Kidney epithelial cell (primary cell): Measurements from ENCODE around the gene GSTM1. TPM values are rescaled to one million over a fixed set of nuclear protein-coding genes. Genes with fewer than 3 reads are reported as not detected.

Experiments
- DNase-seq: peaks from one replicate; pipeline ENCODE4 v3.0.0-alpha.2; 2010; ENCODE audit warnings: low read depth
- H3K27me3 ChIP-seq: 2 replicates; pipeline ENCODE4 v1.6.0; 2011; ENCODE audit warnings: low read length; ENCODE audit not compliant: control insufficient read depth, insufficient read depth
- H3K36me3 ChIP-seq: 2 replicates; pipeline ENCODE4 v1.5.1; 2011; ENCODE audit warnings: low read length; ENCODE audit not compliant: control insufficient read depth, insufficient read depth
- H3K4me3 ChIP-seq: 2 replicates; pipeline ENCODE4 v1.5.1; 2011; ENCODE audit warnings: low read depth, mild to moderate bottlenecking, control low read depth, low read length
- total RNA-seq: library from RNA; depleted of rRNA; stranded (reverse); fragments of >200 nt; gene quantifications from 2 replicates; pipeline ENCODE4 v1.2.3, GENCODE V29; 2015
- TF ChIP-seq, protein P1 (sequence below): IDR thresholded peaks from 2 replicates; pipeline ENCODE4 v1.5.1; 2011; ENCODE audit warnings: mild to moderate bottlenecking, moderate library complexity, low read length, control low read depth, inconsistent platforms; ENCODE audit not compliant: insufficient read depth, poor library complexity, severe bottlenecking

GSTM1 gene
- total RNA-seq, 1 donor from 2014 or later: 16.3 TPM

DNA sequence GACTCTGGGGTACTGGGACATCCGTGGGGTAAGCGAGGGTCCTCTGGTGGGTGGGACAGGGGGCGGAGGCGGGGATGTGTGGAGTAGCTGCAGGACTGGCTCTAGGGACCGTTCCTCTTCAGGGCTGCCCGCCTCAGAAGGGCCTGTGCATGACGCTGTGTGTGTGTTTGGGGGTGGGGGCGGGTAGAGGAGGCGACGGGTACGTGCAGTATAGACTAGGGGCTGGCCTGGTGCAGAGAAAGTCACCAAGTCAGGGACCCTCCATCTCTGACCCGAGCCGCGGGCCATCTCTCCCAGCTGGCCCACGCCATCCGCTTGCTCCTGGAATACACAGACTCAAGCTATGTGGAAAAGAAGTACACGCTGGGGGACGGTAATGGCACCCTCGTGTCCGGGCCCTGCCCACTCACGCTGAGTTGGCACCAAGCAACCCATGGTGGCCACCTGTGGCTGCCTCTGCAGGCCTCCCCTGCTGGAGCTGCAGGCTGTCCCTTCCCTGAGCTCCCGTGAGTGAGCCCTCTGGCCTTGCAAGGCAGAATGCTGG, 24.8 kb downstream of the GSTM1 start:
- TF ChIP-seq, protein P1, sequence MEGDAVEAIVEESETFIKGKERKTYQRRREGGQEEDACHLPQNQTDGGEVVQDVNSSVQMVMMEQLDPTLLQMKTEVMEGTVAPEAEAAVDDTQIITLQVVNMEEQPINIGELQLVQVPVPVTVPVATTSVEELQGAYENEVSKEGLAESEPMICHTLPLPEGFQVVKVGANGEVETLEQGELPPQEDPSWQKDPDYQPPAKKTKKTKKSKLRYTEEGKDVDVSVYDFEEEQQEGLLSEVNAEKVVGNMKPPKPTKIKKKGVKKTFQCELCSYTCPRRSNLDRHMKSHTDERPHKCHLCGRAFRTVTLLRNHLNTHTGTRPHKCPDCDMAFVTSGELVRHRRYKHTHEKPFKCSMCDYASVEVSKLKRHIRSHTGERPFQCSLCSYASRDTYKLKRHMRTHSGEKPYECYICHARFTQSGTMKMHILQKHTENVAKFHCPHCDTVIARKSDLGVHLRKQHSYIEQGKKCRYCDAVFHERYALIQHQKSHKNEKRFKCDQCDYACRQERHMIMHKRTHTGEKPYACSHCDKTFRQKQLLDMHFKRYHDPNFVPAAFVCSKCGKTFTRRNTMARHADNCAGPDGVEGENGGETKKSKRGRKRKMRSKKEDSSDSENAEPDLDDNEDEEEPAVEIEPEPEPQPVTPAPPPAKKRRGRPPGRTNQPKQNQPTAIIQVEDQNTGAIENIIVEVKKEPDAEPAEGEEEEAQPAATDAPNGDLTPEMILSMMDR: no peak
- Histone ChIP-seq H3K27me3 (peaks cover 3% of the 10 kb centered on the region), H3K4me3 (no peak overlapping the region), H3K36me3 (no peaks in the 10 kb centered on the region)
- no peak for DNase-seq

DNA sequence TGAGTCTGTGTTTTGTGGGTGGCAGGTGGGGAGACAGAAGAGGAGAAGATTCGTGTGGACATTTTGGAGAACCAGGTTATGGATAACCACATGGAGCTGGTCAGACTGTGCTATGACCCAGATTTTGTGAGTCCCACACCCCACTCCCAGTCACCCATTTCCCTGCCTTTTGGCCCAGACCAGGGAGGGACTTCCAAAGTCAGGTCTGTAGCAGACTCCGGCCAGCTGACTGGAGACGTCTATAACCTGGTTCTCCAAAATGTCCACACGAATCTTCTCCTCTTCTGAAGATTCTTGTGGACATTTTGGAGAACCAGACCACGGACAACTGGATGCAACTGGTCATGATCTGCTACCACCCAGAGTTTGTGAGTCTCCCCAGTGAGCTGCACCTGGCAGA, 26.0 kb downstream of the GSTM1 start:
- Histone ChIP-seq H3K36me3 (no peaks in the 10 kb centered on the region), H3K4me3 (no peak overlapping the region), H3K27me3 (peaks cover 3% of the 10 kb centered on the region)
- TF ChIP-seq, protein P1: no peak
- DNase-seq: no peak

DNA sequence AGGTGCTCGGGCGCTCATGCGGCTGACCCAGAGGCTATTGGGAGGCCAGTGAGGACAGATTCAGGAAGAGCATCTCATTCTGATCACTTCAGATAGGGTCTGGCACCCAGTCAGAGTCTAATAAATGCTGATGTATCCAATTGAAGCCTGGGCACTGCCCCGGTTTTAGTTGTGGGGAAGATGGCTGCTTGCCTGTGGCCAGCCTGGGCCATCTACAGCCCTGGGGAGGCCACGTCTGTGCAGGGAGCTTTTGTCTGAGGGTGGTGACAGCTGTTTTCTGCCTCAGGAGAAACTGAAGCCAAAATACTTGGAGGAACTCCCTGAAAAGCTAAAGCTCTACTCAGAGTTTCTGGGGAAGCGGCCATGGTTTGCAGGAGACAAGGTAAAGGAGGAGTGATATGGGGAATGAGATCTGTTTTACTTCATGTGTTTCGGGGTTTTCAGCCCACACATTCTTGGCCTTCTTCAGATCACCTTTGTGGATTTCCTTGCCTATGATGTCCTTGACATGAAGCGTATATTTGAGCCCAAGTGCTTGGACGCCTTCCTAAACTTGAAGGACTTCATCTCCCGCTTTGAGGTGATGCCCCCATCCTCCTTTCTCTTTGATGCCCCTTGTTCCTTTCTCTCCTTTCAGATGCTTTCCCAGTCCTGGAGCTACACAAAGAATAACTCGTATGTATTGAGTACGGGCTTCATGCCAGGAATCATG, 27.2 kb downstream of the GSTM1 start:
- TF ChIP-seq, protein P1: no peak

DNA sequence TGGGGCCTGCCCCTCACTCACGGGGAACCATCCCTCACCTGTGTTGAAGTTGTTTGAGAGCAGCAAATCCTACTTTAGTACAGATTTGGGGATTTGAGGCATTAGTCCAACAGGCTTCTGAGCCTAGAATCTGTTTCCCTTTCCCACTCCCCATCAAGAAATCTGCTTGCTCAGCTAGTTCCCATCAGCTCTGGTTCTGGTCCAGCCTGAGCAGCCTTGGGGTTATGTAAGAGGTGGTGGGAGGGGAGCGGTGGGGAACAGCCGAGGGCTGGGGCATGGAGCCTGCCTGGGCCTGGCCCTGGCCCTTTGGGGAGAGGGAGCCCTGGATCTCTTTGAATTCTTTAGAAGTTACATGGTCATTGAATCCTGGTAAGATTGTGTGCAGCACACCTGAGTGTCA, 28.5 kb downstream of the GSTM1 start:
- Histone ChIP-seq H3K27me3 (peaks cover 3% of the 10 kb centered on the region), H3K36me3 (no peaks in the 10 kb centered on the region), H3K4me3 (no peak overlapping the region)
- DNase-seq: no peak
- TF ChIP-seq, protein P1: no peak

More for the DNA sequence above, 27.2 kb downstream of the GSTM1 start:
- Histone ChIP-seq H3K27me3 (peaks cover 3% of the 10 kb centered on the region), H3K4me3 (no peak overlapping the region), H3K36me3 (no peaks in the 10 kb centered on the region)
- DNase-seq: no peak

DNA sequence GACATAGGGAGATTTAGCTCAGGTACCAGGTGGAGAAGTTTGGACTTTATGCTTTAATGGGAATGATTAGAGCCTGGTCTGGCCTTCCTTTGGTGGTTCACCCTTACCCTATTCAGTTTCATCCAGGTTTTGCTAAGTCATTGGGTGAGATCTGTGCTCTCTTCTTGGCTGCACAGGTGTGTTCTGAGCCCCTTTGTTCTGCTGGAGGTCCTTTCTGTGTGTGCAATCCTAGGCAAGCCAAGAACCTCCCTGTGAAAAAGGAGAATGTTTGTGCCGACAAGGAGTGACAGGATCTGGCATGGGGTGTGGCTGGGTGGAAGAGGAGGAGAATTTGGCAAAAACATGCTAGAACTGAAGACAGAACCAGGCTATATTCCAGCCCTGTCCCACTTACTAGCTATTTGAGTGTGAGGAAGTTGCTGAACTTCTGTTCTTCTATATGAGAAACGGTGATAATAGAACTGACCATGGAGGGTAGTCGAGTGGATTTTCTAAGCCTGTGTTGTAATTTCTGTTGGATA, 29.0 kb downstream of the GSTM1 start:
- TF ChIP-seq, protein P1: no peak
- no peak for DNase-seq
- Histone ChIP-seq H3K36me3 (no peaks in the 10 kb centered on the region), H3K4me3 (no peak overlapping the region), H3K27me3 (peaks cover 3% of the 10 kb centered on the region)
